Measurements from ENCODE around the gene DDX20.
A peak's percentile ranks its signal among the peaks of the same experiment; 100 is the strongest.

The DDX20 gene

DNA sequence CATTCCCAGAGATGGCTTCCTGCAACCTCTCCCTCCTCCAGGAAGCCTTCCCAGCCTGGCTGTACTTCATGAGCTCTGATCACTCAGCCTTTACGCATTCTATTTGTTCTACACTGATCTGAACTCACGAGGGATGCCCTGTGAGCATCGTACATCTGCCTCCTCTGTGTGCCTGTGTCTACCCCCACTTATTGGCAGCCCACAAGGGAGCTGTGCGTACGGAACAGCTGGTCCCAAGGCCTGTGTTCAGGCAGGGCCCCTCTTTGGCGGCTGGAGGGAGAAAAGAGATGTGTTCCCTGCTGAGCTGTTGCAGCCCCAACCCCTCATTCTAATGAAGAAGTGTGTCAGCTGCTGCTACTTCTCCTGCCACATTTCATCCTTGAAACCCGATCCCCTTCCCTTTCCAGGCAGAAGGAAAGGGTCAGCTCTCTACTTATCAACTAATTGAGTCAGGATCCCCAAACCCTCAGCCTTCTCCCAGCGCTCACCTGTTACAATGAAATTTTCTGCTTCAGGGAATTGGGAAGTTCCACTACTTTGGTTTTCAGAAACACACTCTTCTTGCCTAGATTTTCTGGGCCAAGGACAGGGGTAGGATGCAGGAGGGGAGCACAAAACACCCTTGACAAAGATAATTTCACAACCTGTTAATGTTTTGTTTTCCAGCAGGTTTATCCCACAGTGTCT, 19.7 kb upstream of the DDX20 start:
- ChIA-PET POLR2A (ENCODE audit: low non-redundant PET) (no interaction called here), CTCF (interaction anchor here (1.1 kb wide), 1 partner anchor 11 kb away, joined by 3 read pairs; no protein-coding TSS in a partner anchor)
- H3K27ac ChIP-seq: 0 out of 2 replicates have a peak overlapping the region, but pooled peaks have one; percentile 10
- no peak for DNase-seq (ENCODE audit: low spot score)
- TF ChIP-seq, protein P1, sequence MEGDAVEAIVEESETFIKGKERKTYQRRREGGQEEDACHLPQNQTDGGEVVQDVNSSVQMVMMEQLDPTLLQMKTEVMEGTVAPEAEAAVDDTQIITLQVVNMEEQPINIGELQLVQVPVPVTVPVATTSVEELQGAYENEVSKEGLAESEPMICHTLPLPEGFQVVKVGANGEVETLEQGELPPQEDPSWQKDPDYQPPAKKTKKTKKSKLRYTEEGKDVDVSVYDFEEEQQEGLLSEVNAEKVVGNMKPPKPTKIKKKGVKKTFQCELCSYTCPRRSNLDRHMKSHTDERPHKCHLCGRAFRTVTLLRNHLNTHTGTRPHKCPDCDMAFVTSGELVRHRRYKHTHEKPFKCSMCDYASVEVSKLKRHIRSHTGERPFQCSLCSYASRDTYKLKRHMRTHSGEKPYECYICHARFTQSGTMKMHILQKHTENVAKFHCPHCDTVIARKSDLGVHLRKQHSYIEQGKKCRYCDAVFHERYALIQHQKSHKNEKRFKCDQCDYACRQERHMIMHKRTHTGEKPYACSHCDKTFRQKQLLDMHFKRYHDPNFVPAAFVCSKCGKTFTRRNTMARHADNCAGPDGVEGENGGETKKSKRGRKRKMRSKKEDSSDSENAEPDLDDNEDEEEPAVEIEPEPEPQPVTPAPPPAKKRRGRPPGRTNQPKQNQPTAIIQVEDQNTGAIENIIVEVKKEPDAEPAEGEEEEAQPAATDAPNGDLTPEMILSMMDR (conservative IDR thresholded peaks at IDR 0.05; ENCODE audit: low read depth): no peak

DNA sequence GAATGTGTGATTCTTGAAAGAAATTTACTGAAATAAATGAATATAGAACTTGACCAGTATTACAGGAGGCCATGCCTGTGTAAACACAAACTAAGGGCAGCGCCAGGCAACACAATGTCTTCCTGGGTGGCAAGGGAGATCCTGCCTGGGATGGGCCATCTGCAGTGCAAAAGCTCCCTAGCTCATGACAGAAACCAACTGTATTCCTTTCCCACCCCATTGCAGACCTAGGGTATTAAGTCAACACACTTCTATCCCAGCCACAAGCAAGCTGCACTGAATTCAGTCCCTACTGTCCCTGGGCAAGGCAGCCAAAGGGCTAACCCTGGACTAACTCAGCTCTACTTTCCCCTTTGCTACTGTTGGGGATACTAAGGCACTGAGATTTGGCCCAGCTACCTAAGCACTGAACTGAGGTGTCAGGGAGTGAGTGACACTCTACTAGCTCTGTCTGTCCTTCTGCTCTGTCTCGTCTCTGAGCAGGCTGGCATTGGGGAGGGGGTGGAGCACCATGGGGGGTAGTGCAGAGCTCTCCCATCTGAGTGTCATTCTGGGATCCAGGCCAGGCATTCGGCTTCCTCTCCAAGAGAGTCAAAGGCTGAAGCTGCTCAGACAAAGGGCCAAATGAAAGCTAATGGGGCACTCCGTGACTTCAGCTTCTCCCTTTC, 19.0 kb upstream of the DDX20 start:
- ChIA-PET POLR2A (ENCODE audit: low non-redundant PET) (no interaction called here), CTCF (interaction anchor here (0.6 to 1.1 kb wide), 4 partner anchors 11 to 297 kb away, joined by 3 read pairs; no protein-coding TSS in a partner anchor)
- no peak overlapping the region for H3K27ac ChIP-seq
- no peak for DNase-seq (ENCODE audit: low spot score)
- TF ChIP-seq, protein P1 (conservative IDR thresholded peaks at IDR 0.05; ENCODE audit: low read depth): no peak

DNA sequence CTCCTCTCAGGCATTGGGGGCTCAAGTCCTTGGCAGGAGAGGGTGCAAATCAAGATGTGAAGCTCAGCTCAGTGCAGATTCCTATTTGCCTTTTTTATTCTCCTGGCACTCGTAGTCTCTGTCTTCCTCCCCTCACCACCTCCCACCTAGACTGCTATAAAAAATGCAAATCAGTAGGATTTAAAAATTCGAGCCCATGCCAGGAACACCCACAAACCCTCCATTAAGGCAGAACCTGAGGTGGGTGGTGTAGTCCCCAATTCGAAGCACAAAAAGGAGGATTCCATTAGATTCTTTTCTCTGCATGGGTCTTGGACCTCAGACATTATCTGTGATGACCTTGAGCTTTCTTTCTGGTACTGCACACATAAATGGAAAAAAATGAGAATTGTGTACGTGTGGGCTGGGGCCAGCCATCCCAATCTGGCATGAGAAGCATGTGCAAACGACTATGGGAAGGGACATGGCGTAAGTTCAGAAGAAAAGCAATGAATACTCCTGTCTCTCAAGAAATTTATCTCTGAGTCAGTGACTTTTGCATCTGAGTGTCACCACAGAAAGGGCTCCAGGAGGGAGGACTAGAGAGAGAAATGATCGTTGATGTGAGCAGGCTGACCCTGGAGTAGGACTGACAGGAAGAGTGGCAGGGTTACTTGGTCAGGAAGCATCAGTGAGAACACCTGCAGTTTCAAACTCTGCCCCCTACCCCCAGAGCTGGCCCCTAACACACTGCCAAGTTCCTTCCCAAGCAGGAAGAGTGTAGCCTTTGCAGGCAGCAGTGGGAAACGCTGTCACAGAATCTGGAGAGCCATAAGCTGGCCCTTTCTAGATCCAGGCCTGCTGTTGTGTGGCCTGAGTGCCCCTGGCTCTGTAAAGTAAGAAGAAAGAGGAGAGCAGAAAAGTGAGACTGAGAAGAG, 18.2 kb upstream of the DDX20 start:
- ChIA-PET POLR2A (ENCODE audit: low non-redundant PET) (no interaction called here), CTCF (interaction anchor here (0.7 to 1.1 kb wide), 3 partner anchors 10 to 297 kb away, joined by 3 read pairs; no protein-coding TSS in a partner anchor)
- H3K27ac ChIP-seq: peak overlapping the region; percentile 97
- TF ChIP-seq, protein P1 (conservative IDR thresholded peaks at IDR 0.05; ENCODE audit: low read depth): no peak
- no peak for DNase-seq (ENCODE audit: low spot score)

DNA sequence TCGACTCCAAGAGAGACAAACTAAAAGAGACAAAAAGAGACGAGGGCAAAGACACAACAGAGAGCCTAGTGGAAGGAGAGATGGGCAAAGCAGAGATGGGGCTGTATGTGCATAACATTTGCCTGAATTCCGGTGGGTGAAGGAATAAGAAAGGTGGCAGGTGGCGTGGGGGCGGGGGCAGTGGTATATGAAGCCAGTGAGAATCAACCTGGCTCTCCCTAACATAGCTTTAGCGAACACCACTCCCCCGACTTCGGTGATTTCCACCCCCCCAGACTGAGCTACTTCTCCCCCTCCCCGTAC, 17.6 kb upstream of the DDX20 start:
- no peak for DNase-seq (ENCODE audit: low spot score)
- TF ChIP-seq, protein P1 (conservative IDR thresholded peaks at IDR 0.05; ENCODE audit: low read depth): no peak
- peak overlapping the region; percentile 97 for H3K27ac ChIP-seq
- POLR2A ChIA-PET (ENCODE audit: low non-redundant PET): no interaction called here
- CTCF ChIA-PET: interaction anchor here (0.7 kb wide), 1 partner anchor 48 kb away, joined by 4 read pairs; no protein-coding TSS in a partner anchor

DNA sequence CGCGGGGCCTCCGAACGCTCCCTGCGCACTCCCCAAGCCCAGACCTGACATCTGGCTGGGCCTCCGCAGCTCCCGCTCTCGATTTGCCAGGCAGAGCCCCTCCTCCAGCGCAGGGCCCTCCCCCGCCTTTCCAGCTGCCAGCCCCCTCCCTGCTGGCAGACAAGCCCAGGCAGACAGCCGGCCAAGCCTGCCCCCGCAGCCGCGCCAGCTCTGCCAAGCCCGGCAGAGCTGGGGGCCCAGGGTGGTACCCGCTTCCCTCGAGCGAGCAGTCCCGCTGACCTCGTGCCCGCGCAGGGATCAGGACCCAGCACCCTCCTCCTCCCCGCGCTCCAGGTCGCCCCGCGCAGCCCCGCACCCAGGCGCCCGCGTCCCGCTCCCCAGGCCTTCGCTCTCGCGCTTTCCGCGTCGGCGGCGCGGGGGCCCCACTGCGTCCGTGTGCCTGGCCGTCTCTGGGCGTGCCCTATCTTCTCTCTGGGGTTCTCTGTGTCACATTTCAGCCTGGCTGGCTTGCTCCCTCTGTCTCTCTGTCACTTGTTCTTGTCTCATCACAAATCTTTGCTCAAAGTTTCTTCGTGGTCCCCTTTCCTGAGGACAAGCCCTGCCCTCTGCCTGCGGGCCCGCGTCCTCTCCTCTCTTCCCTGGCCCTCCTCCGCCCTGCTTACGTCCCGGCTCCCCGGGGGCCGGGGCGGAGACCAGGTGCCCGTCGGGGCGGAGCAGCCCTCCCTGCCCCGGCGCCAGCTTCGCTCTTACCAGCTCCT, 17.1 kb upstream of the DDX20 start:
- POLR2A ChIA-PET (ENCODE audit: low non-redundant PET): no interaction called here
- DNase-seq (ENCODE audit: low spot score): peak; percentile 68
- TF ChIP-seq, protein P1 (conservative IDR thresholded peaks at IDR 0.05; ENCODE audit: low read depth): no peak
- CTCF ChIA-PET: interaction anchor here (0.6 to 0.7 kb wide), 2 partner anchors 48 to 631 kb away, joined by 4 read pairs; no protein-coding TSS in a partner anchor
- peak overlapping the region; percentile 97 for H3K27ac ChIP-seq

Measured in RWPE1 (cell line).